Activated CD8-positive, alpha-beta memory T cell treated with anti-CD3 and anti-CD28 coated beads, Interleukin-2, amount 50 U/mL, for 48 hours (primary cell): ENCODE measurements around the gene CCDC85C.
"Not testable (repeated sequence)": the region's sequence is repeated elsewhere in the genome, so short reads cannot be mapped to it uniquely, and the experiment has no call there.

Source experiments
- DNase-seq: peaks from one replicate; pipeline ENCODE4 v3.0.0-alpha.2; 2020

Gene CCDC85C

DNA sequence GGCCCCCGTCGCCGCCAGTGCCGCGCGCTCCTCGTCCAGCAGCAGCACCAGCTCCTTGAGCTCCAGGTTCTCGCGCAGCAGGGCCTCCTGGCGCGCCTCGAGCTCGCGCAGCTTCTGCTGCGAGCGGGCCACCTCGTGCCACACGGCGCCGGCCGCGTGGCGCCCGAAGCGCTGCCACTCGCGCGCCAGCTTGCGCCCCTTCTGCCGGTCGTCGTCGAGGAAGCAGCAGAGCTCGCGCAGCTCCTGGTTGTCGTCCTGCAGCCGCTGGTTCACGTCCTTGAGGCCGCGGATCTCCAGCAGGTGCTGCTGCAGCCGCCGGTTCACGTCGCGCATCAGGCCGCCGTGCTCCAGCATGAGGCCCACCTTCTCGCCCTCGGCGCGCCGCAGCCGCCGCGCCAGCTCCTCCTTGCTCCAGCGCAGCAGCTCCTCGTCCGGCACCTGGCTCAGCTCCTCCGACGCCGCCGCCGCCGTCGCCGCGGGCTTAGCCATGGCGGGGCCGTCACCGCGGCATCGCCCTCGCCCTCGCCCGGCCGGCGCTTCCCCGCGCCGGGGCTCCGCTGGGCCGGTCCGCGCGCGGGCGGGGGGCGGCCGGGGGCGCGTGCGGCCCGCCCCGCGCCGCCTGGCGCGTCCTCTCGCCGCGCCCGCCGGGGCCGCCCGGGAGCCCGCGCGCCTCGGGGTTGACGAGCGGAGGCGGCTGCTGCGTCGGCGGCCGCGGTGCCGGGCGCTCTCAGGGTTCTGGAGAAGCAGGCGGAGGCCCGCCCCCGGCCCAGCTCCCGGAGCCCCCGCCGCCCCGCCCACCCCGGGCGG, at the start of gene CCDC85C:
TSS of gene CCDC85C (minus strand) at position 737 of the 807 bp plus-strand sequence. CDS start at position 489, 248 bp downstream.
- peak; percentile 71 for DNase-seq

DNA sequence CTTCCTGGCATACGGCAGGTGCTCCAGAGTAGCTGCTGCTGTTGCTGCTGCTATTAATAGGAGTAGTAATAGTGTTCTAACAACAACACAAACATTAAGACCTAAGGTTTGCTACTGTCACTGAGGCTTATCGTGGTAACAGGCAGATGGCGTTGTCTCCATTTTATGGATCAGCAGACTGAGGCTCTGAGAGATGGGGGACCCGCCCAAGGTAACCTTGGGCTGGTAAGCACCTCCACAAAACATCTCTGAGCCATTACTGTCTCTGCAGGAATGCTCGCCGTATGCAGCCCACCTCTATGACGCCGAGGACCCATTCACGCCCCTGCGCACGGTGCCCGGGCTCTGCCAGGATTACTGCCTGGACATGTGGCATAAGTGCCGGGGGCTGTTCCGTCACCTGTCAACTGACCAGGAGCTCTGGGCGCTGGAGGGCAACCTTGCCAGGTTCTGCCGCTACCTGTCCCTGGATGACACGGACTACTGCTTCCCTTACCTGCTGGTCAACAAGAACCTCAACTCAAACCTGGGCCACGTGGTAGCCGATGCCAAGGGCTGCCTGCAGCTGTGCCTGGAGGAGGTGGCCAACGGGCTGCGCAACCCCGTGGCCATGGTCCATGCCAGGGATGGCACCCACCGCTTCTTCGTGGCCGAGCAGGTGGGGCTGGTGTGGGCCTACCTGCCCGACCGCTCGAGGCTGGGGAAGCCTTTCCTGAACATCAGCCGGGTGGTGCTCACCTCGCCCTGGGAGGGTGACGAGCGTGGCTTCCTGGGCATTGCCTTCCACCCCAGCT, 48.1 kb upstream of the CCDC85C start:
- DNase-seq = no peak

DNA sequence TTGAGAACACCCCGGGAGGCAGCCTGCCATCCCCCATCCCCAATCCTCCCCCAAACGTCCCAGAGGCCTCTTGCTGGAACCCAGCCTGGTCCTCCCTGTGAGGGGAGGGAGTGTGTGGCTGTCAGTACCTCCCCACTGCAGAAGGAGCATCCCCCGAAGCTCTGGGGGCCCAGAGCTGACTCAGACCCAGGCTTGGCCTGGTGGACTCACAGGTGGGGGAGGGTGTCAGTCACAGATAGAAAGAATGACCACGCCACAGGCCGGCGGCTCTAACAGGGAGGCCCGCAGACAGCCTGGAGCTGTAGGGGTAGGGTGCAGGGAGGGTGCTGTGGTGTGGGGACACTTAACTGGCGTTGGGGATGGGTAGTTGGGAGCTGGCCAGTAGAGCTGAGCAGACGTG, 46.2 kb upstream of the CCDC85C start:
- DNase-seq = no peak

DNA sequence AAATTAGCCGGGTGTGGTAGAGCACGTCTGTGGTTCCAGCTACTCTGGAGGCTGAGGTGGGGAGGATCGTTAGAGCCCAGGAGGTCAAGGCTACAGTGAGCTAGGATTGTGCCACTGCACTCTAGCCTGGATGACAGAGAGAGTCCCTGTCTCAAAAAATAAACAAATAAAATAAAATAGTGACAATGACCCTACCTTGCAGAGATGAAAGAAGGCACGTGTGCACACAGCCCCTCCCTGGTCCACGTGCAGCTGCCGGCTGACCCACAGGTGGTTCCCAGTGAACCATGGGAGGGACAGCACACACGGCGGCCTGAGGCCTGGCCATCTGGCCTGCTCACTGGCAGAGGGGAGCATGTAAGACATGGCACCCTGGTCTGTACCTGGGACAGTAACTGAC, 45.6 kb upstream of the CCDC85C start:
- DNase-seq = no peak

DNA sequence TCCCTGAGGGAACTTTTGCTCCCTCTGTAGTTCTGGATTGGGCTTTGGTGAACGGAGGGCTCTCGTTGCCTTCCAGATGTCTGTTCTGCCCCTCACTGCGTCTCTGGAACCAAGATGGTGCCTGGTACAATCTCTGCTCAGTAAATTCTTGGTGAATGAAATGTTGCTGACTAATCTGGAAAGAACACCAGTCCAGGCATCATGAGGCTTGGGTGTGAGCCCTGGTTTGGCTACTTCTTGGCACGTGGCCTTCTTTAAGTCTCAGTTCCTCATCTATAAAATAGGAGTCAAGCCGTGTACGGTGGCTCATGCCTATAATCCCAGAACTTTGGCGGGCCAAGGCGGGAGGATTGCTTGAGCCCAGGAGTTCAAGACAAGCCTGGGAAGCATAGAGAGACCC, 45.2 kb upstream of the CCDC85C start:
- DNase-seq = no peak

DNA sequence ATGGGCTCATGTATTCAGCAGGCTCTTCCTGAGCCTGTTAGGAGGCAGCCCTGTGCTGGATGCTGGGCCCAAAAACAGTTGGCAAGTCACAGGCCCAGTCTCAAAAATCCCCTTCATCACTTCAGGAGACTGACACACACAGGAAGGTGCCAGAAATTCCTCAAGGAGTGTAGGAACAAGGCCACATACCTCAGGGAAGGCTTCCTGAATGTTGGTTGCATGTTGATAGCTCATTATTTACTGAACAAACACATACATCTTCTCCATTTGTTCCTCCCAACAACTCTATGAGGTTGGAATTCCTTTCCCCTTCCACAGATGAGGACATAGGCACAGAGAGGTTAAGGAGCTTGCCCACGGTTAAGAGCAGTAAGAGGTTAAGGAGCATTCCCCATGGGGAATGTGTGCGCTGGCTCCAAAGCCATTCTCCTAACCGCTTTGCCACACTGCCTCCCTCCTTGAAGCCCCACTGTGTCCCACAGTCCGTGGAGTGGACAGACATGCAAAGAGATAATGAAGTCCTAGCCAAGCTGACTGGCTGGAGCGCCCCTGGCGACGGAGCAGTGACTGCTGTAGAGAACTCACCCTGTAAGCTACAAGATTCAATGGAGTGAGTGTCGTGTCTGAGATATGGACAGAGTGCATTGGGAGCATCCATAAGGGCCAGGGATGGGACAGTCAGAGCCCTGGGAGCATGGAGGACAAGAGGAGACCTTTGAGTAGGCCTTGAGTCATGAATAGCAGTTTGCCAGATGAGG, 44.2 kb upstream of the CCDC85C start:
- DNase-seq = no peak

DNA sequence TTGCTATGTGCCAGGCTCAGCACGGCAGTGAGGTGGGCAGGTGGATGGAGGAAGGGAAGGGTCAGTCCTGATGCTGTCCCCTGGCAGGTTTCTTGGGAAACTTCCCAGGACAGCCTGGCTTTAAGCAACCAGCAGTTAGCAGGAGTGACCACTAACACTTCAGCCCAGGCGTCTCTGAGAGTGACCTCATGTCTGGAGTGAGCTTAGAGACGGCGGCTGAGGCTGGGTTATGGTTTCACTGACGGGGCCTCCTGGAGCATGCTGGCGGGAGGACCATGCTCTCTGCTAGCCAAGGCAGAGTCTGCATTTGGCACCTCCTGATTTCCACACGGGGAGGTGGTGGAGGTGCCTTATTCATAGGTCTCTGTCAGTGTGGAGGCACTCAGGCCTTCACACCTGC, 43.4 kb upstream of the CCDC85C start:
- DNase-seq = no peak

DNA sequence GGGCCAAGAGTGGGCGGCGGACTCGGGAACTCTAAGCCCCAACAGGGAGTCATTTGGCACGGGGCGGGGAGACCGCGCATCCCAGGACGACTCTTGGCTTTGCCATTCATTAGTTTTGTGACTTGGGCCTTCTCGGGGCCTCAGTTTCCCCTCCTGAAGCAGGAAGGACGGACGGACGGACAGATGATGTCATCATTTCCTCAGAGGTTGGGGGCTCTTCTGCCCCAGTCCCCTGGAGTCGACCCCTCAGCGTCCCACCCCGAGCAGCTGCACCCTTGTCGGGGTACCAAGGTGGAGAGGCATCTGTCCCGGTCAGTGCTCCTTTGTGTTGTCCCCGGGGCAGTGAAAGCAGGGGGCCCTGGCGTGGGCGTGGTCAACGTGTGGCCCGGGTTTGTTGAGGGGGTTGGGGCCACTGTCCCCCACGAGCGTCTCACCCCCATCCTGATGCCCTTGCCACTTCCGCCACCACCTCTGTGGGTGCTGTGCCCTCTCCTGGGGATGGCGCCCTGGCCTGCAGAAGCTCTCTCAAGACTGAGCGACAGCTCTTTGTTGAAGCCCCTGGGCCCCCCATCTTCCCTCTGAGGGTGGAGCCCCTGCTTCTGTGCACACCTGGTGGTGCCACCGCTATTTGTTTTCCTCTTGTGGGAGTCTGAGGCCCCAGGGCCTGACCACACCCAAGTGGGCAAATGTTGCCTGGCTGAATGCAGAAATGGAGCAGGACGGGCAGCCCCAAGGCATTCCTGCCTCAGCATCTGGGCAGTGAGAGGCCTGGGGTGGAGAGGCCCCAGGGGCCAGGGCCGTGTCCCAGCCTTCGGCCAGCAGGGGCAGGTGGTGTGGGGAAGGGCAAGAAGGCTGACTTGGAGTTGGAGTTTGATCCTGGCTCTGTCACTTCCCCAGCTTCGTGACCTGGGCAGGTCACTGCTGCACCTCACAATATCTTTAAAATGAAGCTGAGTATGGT, 41.8 kb upstream of the CCDC85C start:
- no peak for DNase-seq

DNA sequence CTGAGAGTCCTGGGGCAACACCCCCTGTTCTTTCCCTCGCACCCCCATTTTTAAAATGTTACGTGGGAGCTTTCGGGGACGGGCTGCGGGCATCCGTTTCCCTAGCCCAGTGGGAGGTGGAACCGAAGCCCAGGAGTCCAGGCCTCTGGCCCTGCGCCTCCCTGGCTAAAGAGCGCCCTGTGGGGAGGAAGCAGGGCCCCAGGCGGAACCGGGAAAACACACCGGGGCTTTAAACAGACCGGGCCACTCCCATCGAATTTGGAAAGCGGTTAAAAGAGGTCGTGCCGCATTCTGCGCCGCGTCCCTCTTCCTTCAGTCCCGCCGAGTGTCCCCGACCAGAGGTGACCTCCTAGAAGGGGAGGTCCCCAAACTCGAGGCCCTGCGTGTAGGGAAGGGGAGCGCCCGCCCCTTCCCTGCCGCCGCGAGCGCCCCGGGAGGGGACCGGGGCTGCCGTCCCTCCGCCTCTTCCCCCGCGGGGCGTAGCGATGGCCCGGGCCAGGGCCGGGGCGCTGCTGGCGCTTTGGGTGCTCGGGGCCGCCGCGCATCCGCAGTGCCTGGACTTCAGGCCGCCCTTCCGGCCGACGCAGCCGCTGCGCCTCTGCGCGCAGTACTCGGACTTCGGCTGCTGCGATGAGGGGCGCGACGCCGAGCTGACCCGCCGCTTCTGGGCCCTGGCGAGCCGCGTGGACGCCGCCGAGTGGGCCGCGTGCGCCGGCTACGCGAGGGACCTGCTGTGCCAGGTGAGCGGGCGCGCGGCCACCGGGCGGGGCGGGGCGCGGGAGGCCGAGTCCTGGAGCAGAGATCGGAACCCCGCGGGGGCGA, 40.9 kb upstream of the CCDC85C start, which contains the start of gene HHIPL1:
TSS of gene HHIPL1 (plus strand) at position 407 of the 822 bp plus-strand sequence. CDS start at position 486, 79 bp downstream.
- no peak for DNase-seq

DNA sequence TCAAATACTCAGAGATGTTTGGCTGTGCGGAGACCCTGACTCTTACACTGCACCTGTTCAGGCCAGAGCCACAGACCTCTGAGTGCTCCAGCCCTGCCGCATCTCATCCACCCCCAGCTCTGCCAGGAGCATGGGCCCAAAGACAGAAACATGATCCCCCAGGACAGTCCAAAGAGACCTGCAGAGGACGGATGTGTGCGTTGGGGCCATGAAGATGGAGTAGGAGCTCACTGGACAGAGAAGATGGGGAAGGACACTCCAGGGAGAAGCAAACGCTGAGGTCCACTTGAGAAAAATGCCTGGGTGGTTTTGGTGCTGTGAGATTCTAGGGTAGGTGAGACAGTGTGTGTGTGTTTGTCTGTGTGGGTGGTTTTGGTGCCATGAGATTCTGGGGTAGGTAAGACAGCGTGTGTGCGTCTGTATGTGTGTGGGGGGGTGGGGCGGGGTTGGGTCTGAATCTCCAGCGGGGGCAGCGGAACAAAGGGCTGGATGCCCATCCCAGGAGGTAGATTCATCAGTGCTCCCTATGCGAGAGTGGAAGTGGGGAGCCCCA, 40.1 kb upstream of the CCDC85C start:
- DNase-seq = no peak

DNA sequence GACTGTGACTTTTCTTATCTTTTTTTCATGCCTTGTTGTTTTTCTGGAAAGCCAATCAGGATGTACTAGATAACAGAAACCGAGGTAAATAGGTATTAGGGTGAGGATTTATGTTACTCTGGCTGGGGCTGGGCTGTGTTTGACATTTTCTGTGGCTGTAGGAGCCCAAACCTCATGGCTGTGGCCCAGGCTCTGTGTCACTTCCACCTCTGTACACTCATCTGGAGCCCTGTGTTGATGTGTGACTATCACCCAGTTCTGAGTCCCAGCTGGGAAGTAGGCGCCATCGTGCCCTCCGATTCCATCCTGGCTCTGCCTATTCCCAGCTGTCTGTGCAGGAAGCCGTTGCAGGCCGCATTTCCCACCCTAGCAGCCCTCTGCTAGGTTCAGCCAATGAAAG, 39.3 kb upstream of the CCDC85C start:
- no peak for DNase-seq

DNA sequence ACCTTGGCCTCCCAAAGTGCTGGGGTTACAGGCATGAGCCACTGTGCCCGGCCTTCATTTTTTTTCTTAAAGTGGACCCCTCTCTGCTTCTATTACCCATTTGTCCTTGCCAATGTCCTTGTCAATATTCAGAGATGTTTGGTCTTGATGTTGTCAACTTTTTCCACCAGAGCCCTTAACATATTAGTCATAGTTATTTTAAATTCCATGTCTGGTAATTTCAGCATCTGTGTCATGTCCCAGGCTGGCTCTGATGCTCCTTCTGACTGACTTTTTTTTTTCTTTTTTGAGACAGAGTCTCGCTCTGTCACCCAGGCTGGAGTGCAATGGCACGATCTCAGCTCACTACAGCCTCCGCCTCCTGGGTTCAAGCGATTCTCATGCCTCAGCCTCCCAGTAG, 38.8 kb upstream of the CCDC85C start:
- DNase-seq = not testable (repeated sequence)

DNA sequence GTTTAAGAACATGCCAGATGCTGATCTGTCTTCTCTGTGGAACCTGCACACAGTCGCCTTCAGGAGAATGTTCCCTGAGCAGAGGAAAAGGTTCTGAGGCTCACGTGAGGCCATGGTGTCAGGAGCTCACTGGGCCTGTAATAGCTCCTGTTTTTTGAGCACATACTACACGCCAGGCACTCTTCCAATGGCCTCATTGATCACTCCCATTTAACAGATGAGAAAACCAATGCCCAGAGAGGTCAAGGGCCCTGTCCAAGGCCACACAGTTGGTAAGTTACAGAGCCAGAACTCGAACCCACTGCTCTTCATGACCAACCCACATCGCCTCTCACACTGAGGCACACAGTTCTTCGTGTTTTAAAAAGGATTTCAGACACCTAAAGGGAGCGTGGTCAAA, 33.6 kb upstream of the CCDC85C start:
- no peak for DNase-seq

DNA sequence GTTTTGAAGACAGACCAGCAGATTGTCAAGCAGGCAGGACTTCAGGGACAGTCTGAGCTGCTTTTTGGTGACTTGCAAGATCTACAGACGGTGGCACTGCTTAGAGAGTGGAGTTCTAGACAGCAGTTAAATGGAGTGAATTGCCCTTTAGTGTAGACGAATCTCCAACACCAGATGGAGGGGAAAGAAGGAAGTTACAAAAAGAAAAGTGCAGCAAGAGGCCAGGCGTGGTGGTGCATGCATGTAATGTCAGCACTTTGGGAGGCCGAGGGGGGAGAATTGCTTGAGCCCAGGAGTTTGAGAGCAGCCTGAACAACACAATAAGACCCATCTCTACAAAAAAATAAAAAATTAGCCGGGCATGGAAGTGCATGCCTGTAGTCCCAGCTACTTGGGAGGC, 32.5 kb upstream of the CCDC85C start:
- DNase-seq = no peak

DNA sequence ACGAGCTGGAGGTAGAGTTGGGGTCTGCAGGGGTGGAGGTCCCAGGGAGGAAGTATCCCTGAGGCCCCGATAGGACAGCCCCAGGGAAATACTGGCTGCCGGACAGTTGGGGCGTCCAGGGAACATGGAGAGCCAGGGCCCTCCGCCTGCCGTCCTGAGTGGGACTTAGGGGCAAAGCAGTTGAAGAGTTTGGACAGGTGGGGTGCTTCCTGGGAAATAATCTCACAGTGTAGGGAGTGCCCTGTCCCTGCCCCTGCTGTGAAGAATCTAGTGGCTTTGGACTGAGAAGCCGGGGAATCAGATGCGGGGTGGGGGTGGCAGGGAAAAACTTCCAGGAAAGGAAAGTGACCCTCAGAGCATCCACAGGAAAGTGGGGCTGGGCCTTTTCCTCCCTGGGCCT, 31.1 kb upstream of the CCDC85C start:
- no peak for DNase-seq

DNA sequence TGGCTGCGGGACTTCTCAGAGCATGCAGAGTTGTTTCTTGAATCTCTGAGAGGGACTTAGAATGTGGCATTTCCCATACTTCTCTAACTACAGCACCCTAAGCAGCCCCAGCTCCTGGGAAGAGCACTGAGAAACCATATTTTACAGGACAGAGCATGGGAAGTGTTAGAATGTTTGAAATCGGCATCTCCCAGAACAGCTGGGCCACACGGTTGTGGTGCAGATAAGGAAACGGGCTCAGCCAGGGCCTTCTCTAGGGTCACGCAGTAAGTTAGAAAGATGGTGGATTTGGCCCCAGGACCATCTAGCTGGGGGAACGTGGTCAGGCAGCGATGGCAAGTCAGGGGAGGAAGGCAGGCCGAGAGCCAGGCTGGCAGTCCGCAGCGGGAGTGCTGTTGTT, 30.4 kb upstream of the CCDC85C start:
- DNase-seq = no peak

DNA sequence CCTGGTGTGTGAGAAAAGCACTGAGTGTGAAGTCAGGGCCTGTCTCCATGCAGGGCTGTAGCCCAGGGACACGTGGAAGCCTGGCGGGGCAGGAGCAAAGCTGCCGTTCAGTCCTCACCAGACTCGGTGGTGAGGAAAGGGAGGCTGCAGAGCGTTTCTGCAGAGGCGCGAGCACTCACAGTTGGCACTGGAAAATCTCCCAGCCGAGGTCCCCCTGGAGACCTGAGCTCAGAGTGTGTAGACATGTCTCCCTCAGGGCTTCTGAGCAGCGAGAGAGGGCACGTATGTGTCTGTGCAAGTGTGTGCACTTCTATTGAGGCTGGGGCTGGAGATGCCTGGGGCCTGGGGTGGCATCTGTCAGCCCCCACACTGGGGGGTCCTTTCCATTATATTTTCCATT, 29.9 kb upstream of the CCDC85C start:
- no peak for DNase-seq

DNA sequence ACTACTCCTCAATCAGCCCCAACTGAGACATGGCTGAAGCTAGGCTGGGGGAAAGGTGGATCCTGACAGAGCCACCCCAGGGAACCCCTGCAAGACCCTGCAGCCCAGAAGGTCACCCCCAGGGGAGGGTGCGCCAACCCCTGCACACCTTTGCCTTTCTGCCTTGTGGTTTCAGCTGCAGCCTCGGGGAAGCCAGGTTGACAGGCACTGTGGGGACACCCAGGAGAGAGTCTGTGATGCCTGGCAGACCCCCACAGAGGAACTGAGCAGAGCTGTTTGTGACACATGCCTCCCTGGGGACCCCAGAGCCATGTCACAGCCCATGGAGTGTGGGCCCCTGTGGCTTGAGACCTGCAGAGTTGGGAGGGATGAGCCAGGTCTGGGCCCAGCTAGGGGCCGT, 29.1 kb upstream of the CCDC85C start:
- no peak for DNase-seq

DNA sequence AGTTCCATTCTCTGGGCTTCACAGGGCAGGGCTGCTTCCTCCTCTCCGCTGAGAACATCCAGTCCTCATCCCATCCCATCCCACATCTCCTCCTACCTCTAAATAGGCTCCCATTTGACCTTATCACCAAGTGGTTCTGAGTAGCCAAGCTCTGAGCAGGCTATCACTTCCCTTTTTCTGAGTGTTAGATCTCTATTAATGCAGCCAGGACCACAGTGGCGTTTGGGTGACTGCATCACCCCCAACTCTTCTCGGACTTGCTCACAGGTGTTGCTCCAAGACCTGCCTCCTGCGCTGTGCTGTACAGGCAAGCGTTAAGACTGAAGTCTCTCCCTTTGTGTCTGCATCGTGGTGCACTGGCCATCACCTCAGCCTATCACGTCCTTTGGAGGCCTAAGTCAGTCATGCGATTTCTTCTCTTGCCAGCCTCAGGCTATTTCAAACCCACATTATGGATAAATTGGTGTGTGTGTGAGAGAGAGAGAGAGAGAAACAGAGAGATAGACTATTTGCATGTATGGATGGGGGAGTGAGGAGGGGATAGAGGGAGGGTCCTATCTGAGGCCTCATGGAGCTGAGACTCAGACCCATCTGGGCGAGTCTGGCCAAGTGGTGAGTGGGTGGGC, 28.5 kb upstream of the CCDC85C start:
- DNase-seq = no peak

DNA sequence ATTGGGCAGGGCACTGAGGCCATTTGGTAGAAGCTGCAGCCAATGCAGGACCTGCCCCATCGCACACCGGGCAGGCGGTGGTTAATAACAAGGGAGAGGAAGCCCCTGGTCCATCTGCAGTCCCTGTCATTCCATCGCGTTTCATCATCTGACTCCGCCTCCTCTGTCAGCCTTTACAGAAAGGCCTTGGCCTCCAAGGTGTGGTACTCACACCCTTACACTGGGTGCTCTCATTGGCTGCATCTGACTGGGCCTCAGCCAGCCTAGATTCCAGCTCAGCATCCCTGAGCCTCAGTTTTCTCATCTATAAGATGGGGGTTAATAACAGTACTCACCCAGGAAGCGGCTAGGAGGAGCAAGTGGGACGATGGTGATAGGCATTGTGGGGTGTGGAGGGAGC, 26.2 kb upstream of the CCDC85C start:
- no peak for DNase-seq
